ENCODE results near the gene FHOD3. TPM values are rescaled to one million over a fixed set of nuclear protein-coding genes. Genes with fewer than 3 reads are reported as not detected.

FHOD3 gene
- total and polyA plus RNA-seq, 2 donors (not counting 1 experiment from before 2014, with no cell fraction given): not detected

- Histone ChIP-seq H3K79me2 (ENCODE audit: control insufficient read depth, insufficient read depth, low read length) (no peaks in the 10 kb centered on the region), H3K27me3 (replicated peaks in 1 of 4; ENCODE audit: control extremely low read depth in 1 of 4, control insufficient read depth in 3 of 4, insufficient read depth in 4 of 4, low read length in 3 of 4) (no peaks in the 10 kb centered on the region), H3K27ac (ENCODE audit: low read length in 2 of 2) (no peak overlapping the region), H4K20me1 (ENCODE audit: control insufficient read depth, insufficient read depth, low read length, poor library complexity, severe bottlenecking) (no peaks in the 10 kb centered on the region), H3K4me2 (replicated peaks; ENCODE audit: low read depth, low read length, poor library complexity, severe bottlenecking) (no peak overlapping the region), H3K9ac (ENCODE audit: low read length) (no peak overlapping the region), H3K4me1 (ENCODE audit: control insufficient read depth in 2 of 2, insufficient read depth in 2 of 2, low read length in 2 of 2) (no peaks in the 10 kb centered on the region), H3K9me3 (ENCODE audit: control extremely low read depth in 1 of 3, control insufficient read depth in 2 of 3, insufficient read depth in 1 of 3, low read length in 2 of 3) (no peaks in the 10 kb centered on the region), H3K36me3 (replicated peaks in 1 of 2; ENCODE audit: control extremely low read depth in 1 of 2, control insufficient read depth in 1 of 2, extremely low read depth in 1 of 2, insufficient read depth in 2 of 2, low read length in 1 of 2) (no peaks in the 10 kb centered on the region), H3K4me3 (ENCODE audit: control extremely low read depth in 1 of 5, extremely low read depth in 1 of 5, insufficient read depth in 1 of 5, low read depth in 2 of 5, low read length in 4 of 5) (no peak overlapping the region), H2AFZ (ENCODE audit: insufficient read depth, low read depth, low read length, poor library complexity, severe bottlenecking) (no peak overlapping the region)
- no peak for TF ChIP-seq EZH2 (IDR thresholded peaks at IDR 0.05; ENCODE audit: borderline replicate concordance, insufficient read depth, low read depth, low read length, poor library complexity, severe bottlenecking)
- TF ChIP-seq, protein P1, sequence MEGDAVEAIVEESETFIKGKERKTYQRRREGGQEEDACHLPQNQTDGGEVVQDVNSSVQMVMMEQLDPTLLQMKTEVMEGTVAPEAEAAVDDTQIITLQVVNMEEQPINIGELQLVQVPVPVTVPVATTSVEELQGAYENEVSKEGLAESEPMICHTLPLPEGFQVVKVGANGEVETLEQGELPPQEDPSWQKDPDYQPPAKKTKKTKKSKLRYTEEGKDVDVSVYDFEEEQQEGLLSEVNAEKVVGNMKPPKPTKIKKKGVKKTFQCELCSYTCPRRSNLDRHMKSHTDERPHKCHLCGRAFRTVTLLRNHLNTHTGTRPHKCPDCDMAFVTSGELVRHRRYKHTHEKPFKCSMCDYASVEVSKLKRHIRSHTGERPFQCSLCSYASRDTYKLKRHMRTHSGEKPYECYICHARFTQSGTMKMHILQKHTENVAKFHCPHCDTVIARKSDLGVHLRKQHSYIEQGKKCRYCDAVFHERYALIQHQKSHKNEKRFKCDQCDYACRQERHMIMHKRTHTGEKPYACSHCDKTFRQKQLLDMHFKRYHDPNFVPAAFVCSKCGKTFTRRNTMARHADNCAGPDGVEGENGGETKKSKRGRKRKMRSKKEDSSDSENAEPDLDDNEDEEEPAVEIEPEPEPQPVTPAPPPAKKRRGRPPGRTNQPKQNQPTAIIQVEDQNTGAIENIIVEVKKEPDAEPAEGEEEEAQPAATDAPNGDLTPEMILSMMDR (IDR thresholded peaks at IDR 0.05): no peak
- peaks cover 2% of the 10 kb centered on the region for H3K4me1 Mint-ChIP-seq
- no peak overlapping the region for H3K27ac Mint-ChIP-seq
- intact Hi-C loops (cut with micrococcal nuclease): no loop called here
- ATAC-seq (ENCODE audit: low read depth): no peak
- ChIA-PET CTCF (no interaction called here), POLR2A (no interaction called here)
- H3K4me3 Mint-ChIP-seq: no peak overlapping the region
- 72% methylated on average over 5 of the region's 5 CpGs for WGBS (ENCODE audit: insufficient coverage)
- no peaks in the 10 kb centered on the region for H3K9me3 Mint-ChIP-seq (ENCODE audit: insufficient read depth)
- no peaks in the 10 kb centered on the region for H3K27me3 Mint-ChIP-seq
- no peak for DNase-seq
Observed at GRCh38 chr18:36389811-36390581, 92.5 kb downstream of the FHOD3 start.

- POLR2A ChIA-PET: no interaction called here
- 76% methylated on average over 6 of the region's 7 CpGs for WGBS (ENCODE audit: insufficient coverage)
- Histone ChIP-seq H2AFZ (ENCODE audit: insufficient read depth, low read depth, low read length, poor library complexity, severe bottlenecking) (no peak overlapping the region), H3K9me3 (ENCODE audit: control extremely low read depth in 1 of 3, control insufficient read depth in 2 of 3, insufficient read depth in 1 of 3, low read length in 2 of 3) (peaks cover 0 to 8% (median 0%) of the 10 kb centered on the region in 3 donors), H3K27ac (ENCODE audit: low read length in 2 of 2) (no peak overlapping the region), H4K20me1 (ENCODE audit: control insufficient read depth, insufficient read depth, low read length, poor library complexity, severe bottlenecking) (no peaks in the 10 kb centered on the region), H3K4me1 (ENCODE audit: control insufficient read depth in 2 of 2, insufficient read depth in 2 of 2, low read length in 2 of 2) (no peaks in the 10 kb centered on the region), H3K36me3 (replicated peaks in 1 of 2; ENCODE audit: control extremely low read depth in 1 of 2, control insufficient read depth in 1 of 2, extremely low read depth in 1 of 2, insufficient read depth in 2 of 2, low read length in 1 of 2) (no peaks in the 10 kb centered on the region), H3K9ac (ENCODE audit: low read length) (no peak overlapping the region), H3K4me2 (replicated peaks; ENCODE audit: low read depth, low read length, poor library complexity, severe bottlenecking) (no peak overlapping the region), H3K79me2 (ENCODE audit: control insufficient read depth, insufficient read depth, low read length) (no peaks in the 10 kb centered on the region), H3K4me3 (ENCODE audit: control extremely low read depth in 1 of 5, extremely low read depth in 1 of 5, insufficient read depth in 1 of 5, low read depth in 2 of 5, low read length in 4 of 5) (no peak overlapping the region), H3K27me3 (replicated peaks in 1 of 4; ENCODE audit: control extremely low read depth in 1 of 4, control insufficient read depth in 3 of 4, insufficient read depth in 4 of 4, low read length in 3 of 4) (no peaks in the 10 kb centered on the region)
- Mint-ChIP-seq H3K4me1 (peaks cover 2% of the 10 kb centered on the region), H3K4me3 (no peak overlapping the region), H3K27ac (no peak overlapping the region), H3K9me3 (ENCODE audit: insufficient read depth) (no peaks in the 10 kb centered on the region), H3K27me3 (no peaks in the 10 kb centered on the region)
- CTCF ChIA-PET: no interaction called here
- DNase-seq (no peak), ATAC-seq (ENCODE audit: low read depth) (no peak)
- intact Hi-C loops (cut with micrococcal nuclease): no loop called here
- TF ChIP-seq EZH2 (IDR thresholded peaks at IDR 0.05; ENCODE audit: borderline replicate concordance, insufficient read depth, low read depth, low read length, poor library complexity, severe bottlenecking): no peak
- TF ChIP-seq, protein P1 (IDR thresholded peaks at IDR 0.05): no peak
Observed at GRCh38 chr18:36391426-36392145, 94.1 kb downstream of the FHOD3 start.

Data from B cell (primary cell).